Body of pancreas (tissue), 4 donors: ENCODE data around the gene RASD2.

Experiments
- POLR2A ChIP-seq, 3 donors: fragments of 450-650 bp; IDR thresholded peaks; one replicate each; pipeline ENCODE4 v1.6.1; 2016; ENCODE audit warnings: antibody characterized with exemption in 3 of 3, mild to moderate bottlenecking in 2 of 3
- TF ChIP-seq, protein P1 (sequence below), 7 experiments: fragments of 450-650 bp in 4 of 7; fragments of 200-600 bp in 3 of 7; sonication (generic) in 3 of 7; IDR thresholded peaks; one replicate each; pipeline ENCODE4 v1.5.1; 2016 to 2019; ENCODE audit warnings: antibody characterized with exemption in 7 of 7

DNA sequence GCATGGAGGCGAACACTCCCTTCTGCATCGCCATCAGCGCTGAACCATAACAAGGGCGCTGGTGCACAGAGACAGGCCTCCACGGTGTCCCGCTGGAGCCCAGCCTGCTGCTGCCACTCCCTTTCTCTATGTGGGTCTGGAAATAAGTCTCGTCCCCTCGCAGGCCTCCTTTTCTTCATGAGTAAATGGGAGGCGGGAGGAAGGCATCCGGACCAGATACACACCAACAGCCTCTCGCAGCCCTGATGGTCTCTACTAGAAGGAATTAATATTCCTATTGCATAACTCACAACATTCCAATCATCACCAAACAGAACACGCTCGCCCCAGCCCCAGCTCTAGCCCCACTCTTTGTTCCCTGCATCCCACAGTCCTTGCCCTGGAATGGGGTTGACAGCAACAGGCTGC is 14.9 kb downstream of the RASD2 start:
- TF ChIP-seq, protein P1, sequence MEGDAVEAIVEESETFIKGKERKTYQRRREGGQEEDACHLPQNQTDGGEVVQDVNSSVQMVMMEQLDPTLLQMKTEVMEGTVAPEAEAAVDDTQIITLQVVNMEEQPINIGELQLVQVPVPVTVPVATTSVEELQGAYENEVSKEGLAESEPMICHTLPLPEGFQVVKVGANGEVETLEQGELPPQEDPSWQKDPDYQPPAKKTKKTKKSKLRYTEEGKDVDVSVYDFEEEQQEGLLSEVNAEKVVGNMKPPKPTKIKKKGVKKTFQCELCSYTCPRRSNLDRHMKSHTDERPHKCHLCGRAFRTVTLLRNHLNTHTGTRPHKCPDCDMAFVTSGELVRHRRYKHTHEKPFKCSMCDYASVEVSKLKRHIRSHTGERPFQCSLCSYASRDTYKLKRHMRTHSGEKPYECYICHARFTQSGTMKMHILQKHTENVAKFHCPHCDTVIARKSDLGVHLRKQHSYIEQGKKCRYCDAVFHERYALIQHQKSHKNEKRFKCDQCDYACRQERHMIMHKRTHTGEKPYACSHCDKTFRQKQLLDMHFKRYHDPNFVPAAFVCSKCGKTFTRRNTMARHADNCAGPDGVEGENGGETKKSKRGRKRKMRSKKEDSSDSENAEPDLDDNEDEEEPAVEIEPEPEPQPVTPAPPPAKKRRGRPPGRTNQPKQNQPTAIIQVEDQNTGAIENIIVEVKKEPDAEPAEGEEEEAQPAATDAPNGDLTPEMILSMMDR (IDR thresholded peaks at IDR 0.05), result no peak
- no peak for TF ChIP-seq POLR2A (IDR thresholded peaks at IDR 0.05)
